Chondrocyte (in vitro differentiated cells): ENCODE results near the gene NHSL2. TPM values are rescaled to one million over a fixed set of nuclear protein-coding genes. Genes with fewer than 3 reads are reported as not detected.
A peak's percentile ranks its signal among the peaks of the same experiment; 100 is the strongest.
"Not testable (repeated sequence)": the region's sequence is repeated elsewhere in the genome, so short reads cannot be mapped to it uniquely, and the experiment has no call there.

Experiments used
- DNase-seq: peaks from one replicate; pipeline ENCODE4 v3.0.0; 2021; ENCODE audit warnings: mixed read lengths, low spot score
- H3K27ac Mint-ChIP-seq: one replicate; pipeline ENCODE4 v1.8.0; 2021; ENCODE audit warnings: mild to moderate bottlenecking, moderate library complexity, mixed read lengths; ENCODE audit not compliant: unreplicated experiment
- H3K27me3 Mint-ChIP-seq: 2 replicates; pipeline ENCODE4 v1.8.0; 2021; ENCODE audit warnings: low read depth, mixed read lengths
- H3K36me3 Mint-ChIP-seq: 2 replicates; pipeline ENCODE4 v1.8.0; 2021; ENCODE audit warnings: low read depth, mixed read lengths
- H3K4me1 Mint-ChIP-seq: 2 replicates; pipeline ENCODE4 v1.8.0; 2021; ENCODE audit warnings: low read depth, mild to moderate bottlenecking, mixed read lengths
- H3K4me3 Mint-ChIP-seq: one replicate; pipeline ENCODE4 v1.8.0; 2021; ENCODE audit warnings: mild to moderate bottlenecking, moderate library complexity, mixed read lengths; ENCODE audit not compliant: unreplicated experiment
- H3K9me3 Mint-ChIP-seq: 2 replicates; pipeline ENCODE4 v1.8.0; 2021; ENCODE audit warnings: low read depth, mixed read lengths
- total RNA-seq: library from RNA; stranded (reverse); gene quantifications from 3 replicates; pipeline ENCODE4 v1.2.1, GENCODE V29; 2021
- TF ChIP-seq, protein P1 (sequence below): fragments of 200-600 bp; sonication (generic); IDR thresholded peaks from 2 replicates; pipeline ENCODE4 v1.5.0; 2021; ENCODE audit warnings: antibody characterized with exemption, mild to moderate bottlenecking, moderate library complexity

The NHSL2 gene
- total RNA-seq, 1 donor from 2014 or later: 2.1 TPM

GRCh38 chrX:72054779-72055489 is 144.3 kb downstream of the NHSL2 start:
- H3K27me3 Mint-ChIP-seq: no peaks in the 10 kb centered on the region
- no peaks in the 10 kb centered on the region for H3K9me3 Mint-ChIP-seq
- TF ChIP-seq, protein P1, sequence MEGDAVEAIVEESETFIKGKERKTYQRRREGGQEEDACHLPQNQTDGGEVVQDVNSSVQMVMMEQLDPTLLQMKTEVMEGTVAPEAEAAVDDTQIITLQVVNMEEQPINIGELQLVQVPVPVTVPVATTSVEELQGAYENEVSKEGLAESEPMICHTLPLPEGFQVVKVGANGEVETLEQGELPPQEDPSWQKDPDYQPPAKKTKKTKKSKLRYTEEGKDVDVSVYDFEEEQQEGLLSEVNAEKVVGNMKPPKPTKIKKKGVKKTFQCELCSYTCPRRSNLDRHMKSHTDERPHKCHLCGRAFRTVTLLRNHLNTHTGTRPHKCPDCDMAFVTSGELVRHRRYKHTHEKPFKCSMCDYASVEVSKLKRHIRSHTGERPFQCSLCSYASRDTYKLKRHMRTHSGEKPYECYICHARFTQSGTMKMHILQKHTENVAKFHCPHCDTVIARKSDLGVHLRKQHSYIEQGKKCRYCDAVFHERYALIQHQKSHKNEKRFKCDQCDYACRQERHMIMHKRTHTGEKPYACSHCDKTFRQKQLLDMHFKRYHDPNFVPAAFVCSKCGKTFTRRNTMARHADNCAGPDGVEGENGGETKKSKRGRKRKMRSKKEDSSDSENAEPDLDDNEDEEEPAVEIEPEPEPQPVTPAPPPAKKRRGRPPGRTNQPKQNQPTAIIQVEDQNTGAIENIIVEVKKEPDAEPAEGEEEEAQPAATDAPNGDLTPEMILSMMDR: no peak
- peaks cover 5% of the 10 kb centered on the region for H3K4me1 Mint-ChIP-seq
- no peak overlapping the region for H3K4me3 Mint-ChIP-seq
- H3K27ac Mint-ChIP-seq: no peak overlapping the region
- DNase-seq: peak; percentile 47
- H3K36me3 Mint-ChIP-seq: no peaks in the 10 kb centered on the region

- TF ChIP-seq, protein P1: no peak
- Mint-ChIP-seq H3K4me3 (no peak overlapping the region), H3K27me3 (no peaks in the 10 kb centered on the region), H3K36me3 (no peaks in the 10 kb centered on the region), H3K4me1 (peaks cover 5% of the 10 kb centered on the region), H3K9me3 (no peaks in the 10 kb centered on the region), H3K27ac (no peak overlapping the region)
- DNase-seq: no peak
Observed at GRCh38 chrX:72057331-72057730, 146.7 kb downstream of the NHSL2 start.

GRCh38 chrX:72057849-72058248 is 147.2 kb downstream of the NHSL2 start:
- no peak overlapping the region for H3K27ac Mint-ChIP-seq
- DNase-seq: no peak
- H3K9me3 Mint-ChIP-seq: no peaks in the 10 kb centered on the region
- H3K36me3 Mint-ChIP-seq: no peaks in the 10 kb centered on the region
- H3K27me3 Mint-ChIP-seq: no peaks in the 10 kb centered on the region
- H3K4me1 Mint-ChIP-seq: peaks cover 1% of the 10 kb centered on the region
- no peak overlapping the region for H3K4me3 Mint-ChIP-seq
- TF ChIP-seq, protein P1: no peak

GRCh38 chrX:72058346-72058745 is 147.7 kb downstream of the NHSL2 start:
- not testable (repeated sequence) for H3K36me3 Mint-ChIP-seq

DNA sequence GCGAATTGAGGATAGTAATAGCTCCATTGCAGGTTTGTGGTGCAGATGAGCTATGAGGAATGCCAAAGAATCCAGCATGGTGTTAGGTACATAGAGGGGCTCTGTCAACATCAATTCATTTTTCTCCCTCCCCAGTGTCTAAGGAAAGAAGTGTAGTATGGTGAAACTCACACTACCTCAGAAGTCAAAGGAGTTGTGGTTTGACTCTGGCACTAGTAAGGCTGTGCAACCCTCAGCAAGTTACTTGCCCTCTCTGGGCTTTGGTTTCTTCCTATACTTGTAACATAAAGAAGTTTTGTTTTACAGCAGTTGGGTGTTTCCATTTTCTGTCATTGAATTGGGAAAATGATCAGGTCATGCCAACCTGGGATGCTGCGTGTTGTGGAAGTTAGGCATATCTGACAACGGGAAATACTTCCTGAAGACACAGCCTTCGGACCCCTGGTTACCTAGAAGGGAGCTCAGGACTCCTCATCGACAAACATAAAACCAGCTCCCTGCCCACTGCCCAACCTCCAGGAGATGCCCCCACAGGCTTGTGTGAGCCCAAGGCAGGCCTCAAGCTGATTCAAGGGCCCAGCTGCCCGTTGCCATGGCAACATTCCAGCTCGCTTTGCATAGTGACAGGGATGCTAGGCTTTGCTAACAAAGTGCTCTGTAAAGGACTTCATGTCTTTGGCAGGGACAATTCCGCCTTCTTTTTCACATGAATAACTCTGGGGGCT is 149.7 kb downstream of the NHSL2 start:
- no peaks in the 10 kb centered on the region for H3K4me1 Mint-ChIP-seq
- TF ChIP-seq, protein P1: no peak
- peak overlapping the region; percentile 9 for H3K27ac Mint-ChIP-seq
- DNase-seq: peak; percentile 43
- H3K9me3 Mint-ChIP-seq: no peaks in the 10 kb centered on the region
- no peaks in the 10 kb centered on the region for H3K36me3 Mint-ChIP-seq
- no peak overlapping the region for H3K4me3 Mint-ChIP-seq
- H3K27me3 Mint-ChIP-seq: no peaks in the 10 kb centered on the region

More at GRCh38 chrX:72058346-72058745, 147.7 kb downstream of the NHSL2 start:
- not testable (repeated sequence) for H3K27me3 Mint-ChIP-seq, H3K4me1 Mint-ChIP-seq, H3K27ac Mint-ChIP-seq, H3K9me3 Mint-ChIP-seq, H3K4me3 Mint-ChIP-seq
- DNase-seq: peak; percentile 13
